Panc1 (cell line): Measurements from ENCODE around the gene RANGRF.

Experiments used
- SIN3A ChIP-seq: IDR thresholded peaks from 2 replicates; pipeline ENCODE4 v1.6.1; 2012; ENCODE audit warnings: low read depth, mild to moderate bottlenecking, low read length, moderate library complexity, borderline replicate concordance; ENCODE audit not compliant: insufficient read depth
- TF ChIP-seq, protein P1 (sequence below): fragments of 450-650 bp; IDR thresholded peaks from 2 replicates; pipeline ENCODE4 v1.5.1; 2017; ENCODE audit warnings: mild to moderate bottlenecking
- TF ChIP-seq, protein P2 (sequence below), 2 experiments: IDR thresholded peaks; 2 replicates each; pipeline ENCODE4 v1.6.1; 2011 to 2012; ENCODE audit warnings: low read depth in 2 of 2, control low read depth in 1 of 2, low read length in 1 of 2, mild to moderate bottlenecking in 1 of 2, moderate library complexity in 1 of 2; ENCODE audit not compliant: insufficient read depth in 1 of 2

DNA sequence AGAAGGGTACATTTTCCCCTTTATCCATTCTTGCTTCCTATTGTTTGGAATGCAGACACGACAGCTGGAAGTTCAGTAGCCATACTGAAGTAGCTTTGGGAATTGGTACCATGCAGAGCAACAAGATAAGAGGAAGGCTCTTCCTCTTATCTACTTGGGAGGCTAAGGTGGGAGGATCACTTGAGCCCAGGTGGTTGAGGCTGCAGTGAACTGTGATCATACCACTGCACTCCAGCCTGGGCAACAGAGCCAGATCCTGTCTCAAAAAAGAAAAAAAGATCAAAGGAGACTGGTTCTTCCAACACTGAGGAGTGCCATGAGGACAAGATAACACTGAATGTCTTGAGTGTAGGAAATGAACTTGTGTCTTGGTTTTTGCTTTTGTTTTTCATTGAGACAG lies 16.0 kb upstream of the RANGRF start:
- TF ChIP-seq, protein P1, sequence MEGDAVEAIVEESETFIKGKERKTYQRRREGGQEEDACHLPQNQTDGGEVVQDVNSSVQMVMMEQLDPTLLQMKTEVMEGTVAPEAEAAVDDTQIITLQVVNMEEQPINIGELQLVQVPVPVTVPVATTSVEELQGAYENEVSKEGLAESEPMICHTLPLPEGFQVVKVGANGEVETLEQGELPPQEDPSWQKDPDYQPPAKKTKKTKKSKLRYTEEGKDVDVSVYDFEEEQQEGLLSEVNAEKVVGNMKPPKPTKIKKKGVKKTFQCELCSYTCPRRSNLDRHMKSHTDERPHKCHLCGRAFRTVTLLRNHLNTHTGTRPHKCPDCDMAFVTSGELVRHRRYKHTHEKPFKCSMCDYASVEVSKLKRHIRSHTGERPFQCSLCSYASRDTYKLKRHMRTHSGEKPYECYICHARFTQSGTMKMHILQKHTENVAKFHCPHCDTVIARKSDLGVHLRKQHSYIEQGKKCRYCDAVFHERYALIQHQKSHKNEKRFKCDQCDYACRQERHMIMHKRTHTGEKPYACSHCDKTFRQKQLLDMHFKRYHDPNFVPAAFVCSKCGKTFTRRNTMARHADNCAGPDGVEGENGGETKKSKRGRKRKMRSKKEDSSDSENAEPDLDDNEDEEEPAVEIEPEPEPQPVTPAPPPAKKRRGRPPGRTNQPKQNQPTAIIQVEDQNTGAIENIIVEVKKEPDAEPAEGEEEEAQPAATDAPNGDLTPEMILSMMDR: no peak
- TF ChIP-seq, protein P2, sequence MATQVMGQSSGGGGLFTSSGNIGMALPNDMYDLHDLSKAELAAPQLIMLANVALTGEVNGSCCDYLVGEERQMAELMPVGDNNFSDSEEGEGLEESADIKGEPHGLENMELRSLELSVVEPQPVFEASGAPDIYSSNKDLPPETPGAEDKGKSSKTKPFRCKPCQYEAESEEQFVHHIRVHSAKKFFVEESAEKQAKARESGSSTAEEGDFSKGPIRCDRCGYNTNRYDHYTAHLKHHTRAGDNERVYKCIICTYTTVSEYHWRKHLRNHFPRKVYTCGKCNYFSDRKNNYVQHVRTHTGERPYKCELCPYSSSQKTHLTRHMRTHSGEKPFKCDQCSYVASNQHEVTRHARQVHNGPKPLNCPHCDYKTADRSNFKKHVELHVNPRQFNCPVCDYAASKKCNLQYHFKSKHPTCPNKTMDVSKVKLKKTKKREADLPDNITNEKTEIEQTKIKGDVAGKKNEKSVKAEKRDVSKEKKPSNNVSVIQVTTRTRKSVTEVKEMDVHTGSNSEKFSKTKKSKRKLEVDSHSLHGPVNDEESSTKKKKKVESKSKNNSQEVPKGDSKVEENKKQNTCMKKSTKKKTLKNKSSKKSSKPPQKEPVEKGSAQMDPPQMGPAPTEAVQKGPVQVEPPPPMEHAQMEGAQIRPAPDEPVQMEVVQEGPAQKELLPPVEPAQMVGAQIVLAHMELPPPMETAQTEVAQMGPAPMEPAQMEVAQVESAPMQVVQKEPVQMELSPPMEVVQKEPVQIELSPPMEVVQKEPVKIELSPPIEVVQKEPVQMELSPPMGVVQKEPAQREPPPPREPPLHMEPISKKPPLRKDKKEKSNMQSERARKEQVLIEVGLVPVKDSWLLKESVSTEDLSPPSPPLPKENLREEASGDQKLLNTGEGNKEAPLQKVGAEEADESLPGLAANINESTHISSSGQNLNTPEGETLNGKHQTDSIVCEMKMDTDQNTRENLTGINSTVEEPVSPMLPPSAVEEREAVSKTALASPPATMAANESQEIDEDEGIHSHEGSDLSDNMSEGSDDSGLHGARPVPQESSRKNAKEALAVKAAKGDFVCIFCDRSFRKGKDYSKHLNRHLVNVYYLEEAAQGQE (IDR thresholded peaks at IDR 0.05; ENCODE audit: insufficient read depth in 1 of 2, low read depth in 2 of 2, low read length in 1 of 2): no peak
- no peak for TF ChIP-seq SIN3A
